ENCODE measurements around the gene FFAR2. TPM values are rescaled to one million over a fixed set of nuclear protein-coding genes. Genes with fewer than 3 reads are reported as not detected.

The FFAR2 gene
- 0.23 TPM for total RNA-seq

DNA sequence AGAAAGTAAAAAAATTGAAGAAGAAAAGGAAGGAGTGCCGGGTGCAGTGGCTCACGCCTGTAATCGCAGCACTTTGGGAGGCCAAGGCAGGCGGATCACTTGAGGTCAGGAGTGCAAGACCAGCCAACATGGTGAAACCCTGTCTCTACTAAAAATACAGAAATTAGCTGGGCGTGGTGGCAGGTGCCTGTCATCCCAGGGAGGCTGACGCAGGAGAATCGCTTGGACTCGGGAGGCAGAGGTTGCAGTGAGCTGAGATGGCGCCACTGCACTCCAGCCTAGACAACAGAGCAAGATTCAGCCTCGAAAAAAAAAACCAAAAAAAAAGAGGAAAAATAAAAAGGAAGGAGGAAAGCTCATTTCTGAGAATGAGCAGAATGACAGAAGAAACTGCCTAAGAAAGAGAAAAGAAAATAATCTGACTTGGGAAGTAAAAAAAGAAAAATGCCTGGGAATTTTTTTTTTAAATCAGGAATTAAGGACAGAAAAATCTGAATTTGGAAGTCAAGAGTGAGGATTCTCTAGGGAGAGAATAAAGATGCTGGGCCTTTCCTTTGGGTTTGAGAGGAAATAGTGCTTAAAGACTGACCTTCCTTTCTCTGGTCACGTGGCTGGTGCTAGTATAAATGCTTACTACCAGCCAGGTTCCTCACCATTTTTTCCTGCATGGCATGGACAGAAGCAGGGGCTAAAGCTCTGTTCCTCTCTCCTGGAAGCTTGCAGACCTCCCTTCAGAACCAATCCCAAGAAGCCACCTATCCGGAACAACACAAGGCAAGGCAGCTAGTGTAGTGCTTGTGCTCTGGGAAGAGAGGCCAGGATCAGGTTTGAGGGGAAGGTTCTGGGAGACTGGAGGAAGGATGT, at the start of gene FFAR2:
TSS of gene FFAR2 (plus strand) at position 652 of the 864 bp plus-strand sequence. CDS start 1,458 bp downstream, outside the sequence.

DNA sequence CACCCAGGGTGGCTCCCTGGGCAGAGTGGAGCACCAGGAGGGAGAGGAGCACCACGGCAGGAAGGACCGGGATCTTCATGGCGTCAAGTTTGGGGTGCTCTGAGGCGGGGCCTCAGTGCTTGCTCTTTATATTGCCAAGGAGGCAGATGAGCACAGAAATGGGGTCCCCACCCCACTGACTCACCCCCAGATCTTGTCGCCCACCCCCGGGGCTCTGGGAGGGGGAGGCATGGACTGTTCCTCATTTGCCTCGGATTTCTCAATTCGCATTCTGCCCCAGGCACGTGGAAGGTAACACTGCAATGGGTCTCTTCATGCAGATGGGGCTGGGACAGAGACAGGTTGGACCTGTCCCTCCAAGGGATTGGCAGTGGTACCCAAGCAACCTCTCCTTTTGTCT, 42.3 kb downstream of the FFAR2 start, which contains the start of gene KRTDAP:
TSS of gene KRTDAP (minus strand) at position 101 of the 400 bp plus-strand sequence. CDS start at position 79, 22 bp downstream.

Small RNA genes within 50 kb of the gene (small RNA-seq; reads per million reads assigned to genes)
- gene RN7SL491P, result not detected

Other genes with a start within 250 kb of the FFAR2 start
- not detected for gene FAM187B, start 219.5 kb upstream of the FFAR2 start, total RNA-seq
- 2.5 TPM for gene LSR, start 199.3 kb upstream of the FFAR2 start, total RNA-seq
- 44.5 TPM for gene USF2, start 179.3 kb upstream of the FFAR2 start, total RNA-seq
- gene HAMP, start 165.7 kb upstream of the FFAR2 start, total RNA-seq, result not detected
- 1.2 TPM for gene MAG, start 156.1 kb upstream of the FFAR2 start, total RNA-seq
- gene CD22, start 119.1 kb upstream of the FFAR2 start, total RNA-seq, result 0.46 TPM
- not detected for gene FFAR1, start 100.4 kb upstream of the FFAR2 start, total RNA-seq
- 0.23 TPM for gene FFAR3, start 89.8 kb upstream of the FFAR2 start, total RNA-seq
- gene GPR42, start 77.2 kb upstream of the FFAR2 start, total RNA-seq, result not detected
- gene KRTDAP, start 42.2 kb downstream of the FFAR2 start, total RNA-seq, result not detected
- 15.5 TPM for gene DMKN, start 65.4 kb downstream of the FFAR2 start, total RNA-seq
- gene SBSN, start 80.1 kb downstream of the FFAR2 start, total RNA-seq, result not detected
- not detected for gene GAPDHS, start 85.2 kb downstream of the FFAR2 start, total RNA-seq
- gene TMEM147, start 97.4 kb downstream of the FFAR2 start, total RNA-seq, result 61.1 TPM
- not detected for gene ATP4A, start 115.4 kb downstream of the FFAR2 start, total RNA-seq
- not detected for gene PMIS2, start 137.9 kb downstream of the FFAR2 start, total RNA-seq
- gene HAUS5, start 164.5 kb downstream of the FFAR2 start, total RNA-seq, result 6.0 TPM
- 18.2 TPM for gene RBM42, start 180.8 kb downstream of the FFAR2 start, total RNA-seq
- 0.46 TPM for gene ETV2, start 193.5 kb downstream of the FFAR2 start, total RNA-seq
- 199 TPM for gene COX6B1, start 200.1 kb downstream of the FFAR2 start, total RNA-seq
- gene UPK1A, start 218.3 kb downstream of the FFAR2 start, total RNA-seq, result not detected